Measurements from ENCODE around the gene ZDHHC14.

- TF ChIP-seq CTCF (conservative IDR thresholded peaks at IDR 0.05; ENCODE audit: low read depth in 2 of 2) (no peak), REST (IDR thresholded peaks at IDR 0.05; ENCODE audit: unreplicated experiment) (no peak), EZH2phosphoT487 (IDR thresholded peaks at IDR 0.05; ENCODE audit: unreplicated experiment) (no peak), JUNB (IDR thresholded peaks at IDR 0.05; ENCODE audit: unreplicated experiment) (no peak), POLR2AphosphoS5 (IDR thresholded peaks at IDR 0.05; ENCODE audit: low read depth) (no peak), EZH2 (IDR thresholded peaks at IDR 0.05; ENCODE audit: low read depth, unreplicated experiment) (no peak)
Observed at GRCh38 chr6:157585274-157586087, 204.5 kb downstream of the ZDHHC14 start.
